ENCODE data around the gene ADAM12. TPM values are rescaled to one million over a fixed set of nuclear protein-coding genes. Genes with fewer than 3 reads are reported as not detected.

ADAM12 gene
- total RNA-seq, 2 donors from 2014 or later, result under 0.01 to 0.52 TPM

GRCh38 chr10:126262233-126262838, 125.9 kb downstream of the ADAM12 start:
- ATAC-seq, result no peak
- Histone ChIP-seq H3K27ac (no peak overlapping the region), H3K27me3 (no peaks in the 10 kb centered on the region), H3K36me3 (replicated peaks in 1 of 2; ENCODE audit: insufficient read depth in 1 of 2, low read depth in 2 of 2) (no peaks in the 10 kb centered on the region), H3K9me3 (no peaks in the 10 kb centered on the region), H3K4me3 (no peak overlapping the region), H3K4me1 (no peaks in the 10 kb centered on the region)
- intact Hi-C loops (cut with DNase I), result no loop called here
- 61 to 79% methylated on average over 1 of the region's 1 CpG for WGBS, 2 donors
- TF ChIP-seq POLR2A (IDR thresholded peaks at IDR 0.05) (no peak), CTCF (IDR thresholded peaks at IDR 0.05) (no peak)
- DNase-seq, result no peak

GRCh38 chr10:126259760-126260479, 128.4 kb downstream of the ADAM12 start:
- no peaks in the 10 kb centered on the region for H3K36me3 ChIP-seq (replicated peaks in 1 of 2; ENCODE audit: insufficient read depth in 1 of 2, low read depth in 2 of 2)
- H3K9me3 ChIP-seq, result no peaks in the 10 kb centered on the region
- TF ChIP-seq CTCF (IDR thresholded peaks at IDR 0.05), result no peak
- TF ChIP-seq POLR2A (IDR thresholded peaks at IDR 0.05), result no peak
- intact Hi-C loops (cut with DNase I), result no loop called here
- ATAC-seq (no peak), DNase-seq (no peak)
- H3K4me3 ChIP-seq, result no peak overlapping the region
- H3K27me3 ChIP-seq, result no peaks in the 10 kb centered on the region
- no peaks in the 10 kb centered on the region for H3K4me1 ChIP-seq
- WGBS, 2 donors, result 73 to 76% methylated on average over 7 of the region's 7 CpGs
- H3K27ac ChIP-seq, result no peak overlapping the region

GRCh38 chr10:126256864-126257263, 131.4 kb downstream of the ADAM12 start:
- no peaks in the 10 kb centered on the region for H3K9me3 ChIP-seq
- DNase-seq, result no peak
- no peaks in the 10 kb centered on the region for H3K36me3 ChIP-seq (replicated peaks in 1 of 2; ENCODE audit: insufficient read depth in 1 of 2, low read depth in 2 of 2)
- no peak overlapping the region for H3K4me3 ChIP-seq
- H3K27me3 ChIP-seq, result no peaks in the 10 kb centered on the region
- WGBS, 2 donors, result 46 to 77% methylated on average over 1 of the region's 1 CpG
- no peaks in the 10 kb centered on the region for H3K4me1 ChIP-seq
- intact Hi-C loops (cut with DNase I), result no loop called here
- no peak for ATAC-seq
- no peak for TF ChIP-seq CTCF (IDR thresholded peaks at IDR 0.05)
- TF ChIP-seq POLR2A (IDR thresholded peaks at IDR 0.05), result no peak
- H3K27ac ChIP-seq, result no peak overlapping the region

- ATAC-seq (no peak), DNase-seq (no peak)
- H3K4me1 ChIP-seq, result no peaks in the 10 kb centered on the region
- no peaks in the 10 kb centered on the region for H3K36me3 ChIP-seq (replicated peaks in 1 of 2; ENCODE audit: insufficient read depth in 1 of 2, low read depth in 2 of 2)
- 64 to 67% methylated on average over 8 of the region's 8 CpGs for WGBS, 2 donors
- no peaks in the 10 kb centered on the region for H3K9me3 ChIP-seq
- no peak overlapping the region for H3K27ac ChIP-seq
- no peak for TF ChIP-seq POLR2A (IDR thresholded peaks at IDR 0.05)
- TF ChIP-seq CTCF (IDR thresholded peaks at IDR 0.05), result no peak
- no peak overlapping the region for H3K4me3 ChIP-seq
- intact Hi-C loops (cut with DNase I), result no loop called here
- no peaks in the 10 kb centered on the region for H3K27me3 ChIP-seq
Observed at GRCh38 chr10:126255313-126255712, 133.0 kb downstream of the ADAM12 start.

GRCh38 chr10:126253611-126253998, 134.7 kb downstream of the ADAM12 start:
- Histone ChIP-seq H3K4me3 (no peak overlapping the region), H3K9me3 (no peaks in the 10 kb centered on the region), H3K36me3 (replicated peaks in 1 of 2; ENCODE audit: insufficient read depth in 1 of 2, low read depth in 2 of 2) (no peaks in the 10 kb centered on the region), H3K27me3 (no peaks in the 10 kb centered on the region), H3K4me1 (no peaks in the 10 kb centered on the region), H3K27ac (no peak overlapping the region)
- 68 to 69% methylated on average over 4 of the region's 4 CpGs for WGBS, 2 donors
- TF ChIP-seq POLR2A (IDR thresholded peaks at IDR 0.05) (no peak), CTCF (IDR thresholded peaks at IDR 0.05) (no peak)
- ATAC-seq (no peak), DNase-seq (no peak)
- intact Hi-C loops (cut with DNase I), result no loop called here
